Measurements from ENCODE around the gene TRIM31. TPM values are rescaled to one million over a fixed set of nuclear protein-coding genes. Genes with fewer than 3 reads are reported as not detected.

TRIM31 gene
- not detected for total RNA-seq
- polyA plus RNA-seq (ENCODE audit: insufficient read length in 2 of 2): not detected
- long read RNA-seq, donor 1: 0 reads
- long read RNA-seq, donor 2: 0 reads
- long read RNA-seq, donor 3: 0 reads
- long read RNA-seq, donor 4: 0 reads

- Histone ChIP-seq H3K27me3 (ENCODE audit: control insufficient read depth, insufficient read depth, low read length) (peaks cover 55% of the 10 kb centered on the region), H3K4me3 (ENCODE audit: low read depth, low read length) (no peak within 1 kb of the TSS), H3K9me3 (ENCODE audit: control insufficient read depth, insufficient read depth, low read length) (no peaks in the 10 kb centered on the region), H3K4me1 (ENCODE audit: control insufficient read depth, insufficient read depth, low read length) (no peaks in the 10 kb centered on the region), H3K36me3 (ENCODE audit: control insufficient read depth, insufficient read depth, low read length) (no peaks in the 10 kb centered on the region), H3K27ac (ENCODE audit: low read depth, low read length) (no peak within 1 kb of the TSS)
- WGBS (ENCODE audit: insufficient coverage): 62% methylated on average over 2 of the region's 3 CpGs
- DNase-seq (ENCODE audit: low read depth in 4 of 6, low spot score in 6 of 6): no peak
Measured at GRCh38 chr6:30113003-30113759, at the start of gene TRIM31. Gene TRIM31, minus strand, starts transcription at chr6:30113090. Its CDS starts 285 bp downstream, at chr6:30112805.

- Histone ChIP-seq H3K27me3 (ENCODE audit: control insufficient read depth, insufficient read depth, low read length) (no peaks in the 10 kb centered on the region), H3K4me1 (ENCODE audit: control insufficient read depth, insufficient read depth, low read length) (no peaks in the 10 kb centered on the region)
- WGBS (ENCODE audit: insufficient coverage): 92% methylated on average over 5 of the region's 12 CpGs
Measured at GRCh38 chr6:30162265-30163089, 49.6 kb upstream of the TRIM31 start.

GRCh38 chr6:30160785-30161531 is 48.1 kb upstream of the TRIM31 start, which contains the start of gene TRIM10:
Gene TRIM10, minus strand, starts transcription at chr6:30161211. Its CDS starts 353 bp downstream, at chr6:30160858.
- H3K27me3 ChIP-seq (ENCODE audit: control insufficient read depth, insufficient read depth, low read length): peaks cover under 1% of the 10 kb centered on the region
- H3K36me3 ChIP-seq (ENCODE audit: control insufficient read depth, insufficient read depth, low read length): no peaks in the 10 kb centered on the region
- no peak for DNase-seq (ENCODE audit: low read depth in 4 of 6, low spot score in 6 of 6)
- no peak within 1 kb of the TSS for H3K27ac ChIP-seq (ENCODE audit: low read depth, low read length)
- no peaks in the 10 kb centered on the region for H3K4me1 ChIP-seq (ENCODE audit: control insufficient read depth, insufficient read depth, low read length)
- no peak within 1 kb of the TSS for H3K4me3 ChIP-seq (ENCODE audit: low read depth, low read length)
- WGBS (ENCODE audit: insufficient coverage): 75% methylated on average over 1 of the region's 4 CpGs
- no peaks in the 10 kb centered on the region for H3K9me3 ChIP-seq (ENCODE audit: control insufficient read depth, insufficient read depth, low read length)

More at GRCh38 chr6:30162265-30163089, 49.6 kb upstream of the TRIM31 start:
- H3K9me3 ChIP-seq (ENCODE audit: control insufficient read depth, insufficient read depth, low read length): no peaks in the 10 kb centered on the region
- H3K4me3 ChIP-seq (ENCODE audit: low read depth, low read length): no peak overlapping the region
- no peak overlapping the region for H3K27ac ChIP-seq (ENCODE audit: low read depth, low read length)
- no peak for DNase-seq (ENCODE audit: low read depth in 4 of 6, low spot score in 6 of 6)
- no peaks in the 10 kb centered on the region for H3K36me3 ChIP-seq (ENCODE audit: control insufficient read depth, insufficient read depth, low read length)

GRCh38 chr6:30160008-30160784 is 47.3 kb upstream of the TRIM31 start:
- H3K27me3 ChIP-seq (ENCODE audit: control insufficient read depth, insufficient read depth, low read length): peaks cover 4% of the 10 kb centered on the region
- WGBS (ENCODE audit: insufficient coverage): 90% methylated on average over 15 of the region's 17 CpGs
- H3K27ac ChIP-seq (ENCODE audit: low read depth, low read length): no peak overlapping the region
- H3K4me1 ChIP-seq (ENCODE audit: control insufficient read depth, insufficient read depth, low read length): no peaks in the 10 kb centered on the region
- no peak for DNase-seq (ENCODE audit: low read depth in 4 of 6, low spot score in 6 of 6)
- no peaks in the 10 kb centered on the region for H3K36me3 ChIP-seq (ENCODE audit: control insufficient read depth, insufficient read depth, low read length)
- no peaks in the 10 kb centered on the region for H3K9me3 ChIP-seq (ENCODE audit: control insufficient read depth, insufficient read depth, low read length)
- no peak overlapping the region for H3K4me3 ChIP-seq (ENCODE audit: low read depth, low read length)

- H3K27ac ChIP-seq (ENCODE audit: low read depth, low read length): no peak overlapping the region
- H3K9me3 ChIP-seq (ENCODE audit: control insufficient read depth, insufficient read depth, low read length): no peaks in the 10 kb centered on the region
- H3K4me3 ChIP-seq (ENCODE audit: low read depth, low read length): no peak overlapping the region
- peaks cover 8% of the 10 kb centered on the region for H3K27me3 ChIP-seq (ENCODE audit: control insufficient read depth, insufficient read depth, low read length)
- H3K4me1 ChIP-seq (ENCODE audit: control insufficient read depth, insufficient read depth, low read length): no peaks in the 10 kb centered on the region
- WGBS (ENCODE audit: insufficient coverage): 60% methylated on average over 2 of the region's 3 CpGs
- DNase-seq (ENCODE audit: low read depth in 4 of 6, low spot score in 6 of 6): no peak
- H3K36me3 ChIP-seq (ENCODE audit: control insufficient read depth, insufficient read depth, low read length): no peaks in the 10 kb centered on the region
Measured at GRCh38 chr6:30158475-30159040, 45.7 kb upstream of the TRIM31 start.

GRCh38 chr6:30157999-30158398 is 45.1 kb upstream of the TRIM31 start:
- Histone ChIP-seq H3K4me1 (ENCODE audit: control insufficient read depth, insufficient read depth, low read length) (no peaks in the 10 kb centered on the region), H3K36me3 (ENCODE audit: control insufficient read depth, insufficient read depth, low read length) (no peaks in the 10 kb centered on the region), H3K4me3 (ENCODE audit: low read depth, low read length) (no peak overlapping the region), H3K9me3 (ENCODE audit: control insufficient read depth, insufficient read depth, low read length) (no peaks in the 10 kb centered on the region), H3K27me3 (ENCODE audit: control insufficient read depth, insufficient read depth, low read length) (peaks cover 12% of the 10 kb centered on the region), H3K27ac (ENCODE audit: low read depth, low read length) (no peak overlapping the region)
- DNase-seq (ENCODE audit: low read depth in 4 of 6, low spot score in 6 of 6): no peak
- 92% methylated on average over 2 of the region's 2 CpGs for WGBS (ENCODE audit: insufficient coverage)

GRCh38 chr6:30157581-30157980 is 44.7 kb upstream of the TRIM31 start:
- DNase-seq (ENCODE audit: low read depth in 4 of 6, low spot score in 6 of 6): no peak
- H3K4me1 ChIP-seq (ENCODE audit: control insufficient read depth, insufficient read depth, low read length): no peaks in the 10 kb centered on the region
- no peak overlapping the region for H3K4me3 ChIP-seq (ENCODE audit: low read depth, low read length)
- no peaks in the 10 kb centered on the region for H3K9me3 ChIP-seq (ENCODE audit: control insufficient read depth, insufficient read depth, low read length)
- no peaks in the 10 kb centered on the region for H3K36me3 ChIP-seq (ENCODE audit: control insufficient read depth, insufficient read depth, low read length)
- H3K27me3 ChIP-seq (ENCODE audit: control insufficient read depth, insufficient read depth, low read length): peaks cover 12% of the 10 kb centered on the region
- no peak overlapping the region for H3K27ac ChIP-seq (ENCODE audit: low read depth, low read length)

- Histone ChIP-seq H3K27me3 (ENCODE audit: control insufficient read depth, insufficient read depth, low read length) (peaks cover 12% of the 10 kb centered on the region), H3K4me1 (ENCODE audit: control insufficient read depth, insufficient read depth, low read length) (no peaks in the 10 kb centered on the region), H3K4me3 (ENCODE audit: low read depth, low read length) (no peak overlapping the region), H3K9me3 (ENCODE audit: control insufficient read depth, insufficient read depth, low read length) (no peaks in the 10 kb centered on the region), H3K36me3 (ENCODE audit: control insufficient read depth, insufficient read depth, low read length) (no peaks in the 10 kb centered on the region), H3K27ac (ENCODE audit: low read depth, low read length) (no peak overlapping the region)
- no peak for DNase-seq (ENCODE audit: low read depth in 4 of 6, low spot score in 6 of 6)
- 92% methylated on average over 6 of the region's 9 CpGs for WGBS (ENCODE audit: insufficient coverage)
Measured at GRCh38 chr6:30156774-30157173, 43.9 kb upstream of the TRIM31 start.

Data from spinal cord (tissue), 10 donors.